Activated T-cell treated with anti-CD3 and anti-CD28 coated beads for 24 hours (primary cell): ENCODE data around the gene CLEC16A.
"Not testable (repeated sequence)": the region's sequence is repeated elsewhere in the genome, so short reads cannot be mapped to it uniquely, and the experiment has no call there.

Source experiments
- DNase-seq: peaks from one replicate; pipeline ENCODE4 v3.0.0-alpha.2; 2020; ENCODE audit warnings: low read depth

CLEC16A gene

DNA sequence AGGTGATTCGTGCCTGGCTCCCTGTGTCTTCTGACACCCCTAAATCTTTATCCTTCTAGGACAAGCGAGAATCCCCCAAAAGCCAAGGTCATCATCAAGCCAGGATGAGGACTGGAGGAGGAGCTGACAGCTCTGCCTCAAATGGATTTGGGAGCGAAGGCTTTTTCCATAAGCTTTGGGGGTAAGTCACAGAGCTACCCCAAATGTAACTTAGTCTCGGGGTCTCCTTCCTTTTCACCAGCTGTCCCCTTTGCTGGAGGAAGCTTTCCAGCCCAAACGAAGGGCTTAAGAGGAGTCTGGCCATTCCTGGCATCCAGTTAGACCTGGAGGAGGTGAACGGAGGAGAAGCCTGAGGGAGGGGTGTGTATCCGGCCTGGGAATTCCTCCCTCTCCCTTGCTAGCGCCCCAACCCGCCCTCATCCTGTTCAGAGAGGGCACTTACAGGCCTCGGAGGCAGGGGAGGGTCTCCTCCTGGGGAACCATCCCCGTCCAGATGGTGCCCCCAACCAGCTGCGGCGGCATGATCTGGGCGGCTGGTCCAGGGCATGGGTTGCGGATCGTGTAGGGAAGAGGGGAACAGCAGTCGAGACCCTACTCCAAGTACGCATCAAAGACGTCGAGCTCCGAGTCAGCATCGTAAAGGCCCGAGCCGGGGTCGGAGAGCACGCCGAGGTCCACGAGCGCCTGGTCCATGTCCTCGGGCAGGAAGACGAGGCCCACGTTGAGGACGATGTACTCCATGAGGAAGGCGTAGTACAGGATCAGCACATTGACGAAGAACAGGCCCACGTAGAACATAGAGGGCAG lies 3.0 kb upstream of the CLEC16A start:
- DNase-seq: no peak

DNA sequence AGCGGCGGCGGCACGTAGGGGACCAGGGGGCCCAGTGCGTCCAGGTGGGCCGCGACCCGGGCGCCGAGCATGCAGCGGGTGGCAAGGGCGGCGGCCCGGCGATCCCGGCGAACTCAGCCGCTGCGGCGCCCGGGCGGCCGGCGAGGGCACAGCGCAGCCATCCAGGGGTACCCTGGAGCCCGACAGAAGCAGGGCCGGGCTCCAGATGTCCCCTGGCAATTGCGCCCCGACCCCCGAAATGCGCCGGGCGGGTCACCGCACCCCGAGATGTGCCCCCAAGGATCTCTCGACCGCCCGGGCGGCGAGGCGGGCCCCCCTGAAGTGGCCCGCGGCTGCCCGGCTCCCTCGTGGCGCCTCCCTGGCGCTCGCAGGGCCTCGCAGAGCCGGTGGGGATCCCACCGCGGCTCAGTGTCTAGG lies 2.4 kb upstream of the CLEC16A start:
- DNase-seq: not testable (repeated sequence)

DNA sequence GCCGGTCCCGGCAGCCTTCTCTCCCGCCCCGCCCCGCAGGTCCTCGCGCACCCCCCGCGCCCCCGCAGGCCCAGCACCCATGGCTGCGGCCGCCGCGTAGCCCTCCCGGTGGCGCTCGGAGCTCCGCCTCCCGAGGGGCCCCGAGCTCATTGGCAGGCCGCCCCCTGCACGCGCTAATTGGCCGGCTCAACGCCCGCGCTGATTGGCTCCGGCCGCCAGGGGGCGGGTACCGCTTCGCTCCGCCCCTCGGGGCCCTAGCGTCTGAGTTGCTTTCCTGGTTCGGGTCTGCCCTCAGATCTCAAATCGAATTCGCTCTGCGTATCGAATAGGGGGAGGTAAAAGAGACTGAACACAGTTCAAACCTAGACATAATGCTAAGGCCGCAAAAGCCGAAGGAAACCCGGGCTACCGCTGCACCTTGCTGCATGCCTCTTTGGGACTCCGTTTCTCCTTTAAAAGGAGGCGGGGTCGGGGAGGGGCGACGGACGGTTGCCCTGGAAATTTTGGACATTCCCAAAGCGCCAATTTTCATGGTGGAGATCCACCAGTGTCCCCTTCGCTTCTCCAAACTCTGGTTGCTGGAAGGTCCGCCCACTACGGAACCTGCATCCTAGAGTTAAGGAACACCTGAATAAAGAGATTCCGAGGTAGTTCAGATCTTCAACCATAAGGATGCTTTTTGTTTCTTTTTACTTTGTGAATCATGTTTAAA lies 1.9 kb upstream of the CLEC16A start, which contains the start of gene DEXI:
TSS of gene DEXI (minus strand) at position 117 of the 712 bp plus-strand sequence. CDS start 463 bp downstream, outside the sequence.
- peak; percentile 94 for DNase-seq

DNA sequence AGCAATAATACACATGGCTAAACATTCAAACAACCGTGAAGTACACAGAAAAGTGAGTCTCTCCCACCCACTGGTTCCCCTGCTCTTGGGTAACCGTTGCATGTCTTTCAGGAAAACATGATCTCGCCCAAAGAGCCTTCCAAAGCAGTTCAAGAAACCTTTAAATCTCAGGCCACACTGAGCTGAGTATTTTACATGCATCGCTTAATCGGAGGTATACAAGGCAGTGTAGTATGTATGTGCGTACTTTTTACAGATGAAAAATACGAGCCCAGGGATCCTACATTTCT lies 1.4 kb upstream of the CLEC16A start:
- DNase-seq: no peak

DNA sequence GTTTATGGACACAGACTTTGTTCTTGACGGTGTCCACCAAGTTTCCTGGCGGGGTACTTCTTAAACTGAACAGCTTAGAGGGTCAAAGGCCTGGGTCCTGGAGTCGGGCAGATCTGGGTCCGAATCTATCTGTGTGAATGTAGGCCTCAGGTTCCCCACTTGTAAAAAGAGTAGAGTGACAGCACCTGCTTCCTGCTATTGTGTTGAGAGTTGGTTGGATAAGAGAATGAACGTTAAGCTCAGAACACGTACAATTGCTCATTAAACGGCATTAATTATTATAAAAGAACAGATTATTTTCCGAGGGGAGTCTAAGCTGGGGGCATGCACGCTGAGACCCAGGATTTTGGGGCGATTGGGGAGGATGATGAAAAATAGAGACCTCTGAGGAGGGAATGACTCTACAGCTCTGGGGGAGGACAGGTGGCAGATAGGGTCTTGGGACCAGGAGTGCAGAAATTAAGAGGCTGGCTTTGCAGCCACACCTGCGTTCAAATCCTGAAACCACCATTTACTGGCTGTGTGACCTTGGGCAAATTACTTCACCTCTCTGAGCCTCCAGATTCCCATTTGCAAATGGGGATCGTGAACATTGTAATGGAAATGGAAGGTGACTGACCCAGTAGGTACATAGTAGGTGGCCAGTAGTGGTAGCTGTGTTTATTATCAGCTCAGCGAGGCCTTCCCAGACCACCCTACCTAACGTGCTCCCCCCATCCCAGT lies 862 bp downstream of the CLEC16A start:
- DNase-seq: no peak

DNA sequence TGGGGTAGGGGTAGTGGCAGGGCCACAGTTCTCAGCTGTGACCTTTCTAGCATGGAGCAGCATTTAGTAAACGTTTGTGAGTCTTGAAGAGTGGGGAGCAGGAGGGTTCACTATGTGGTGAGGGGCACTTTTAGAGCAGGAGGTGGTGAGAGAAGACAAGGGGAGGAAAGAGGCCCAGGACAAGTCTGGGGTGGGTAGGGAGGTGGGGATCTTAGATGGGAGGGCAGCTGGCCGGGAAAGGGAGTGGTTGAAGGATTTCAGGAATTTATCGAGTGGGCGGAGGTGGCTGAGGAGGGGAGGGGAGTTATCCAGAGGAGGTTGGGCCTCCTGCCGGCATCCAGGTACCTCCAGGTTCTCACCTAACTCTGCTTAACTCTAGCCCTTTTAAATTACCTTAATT lies 1.9 kb downstream of the CLEC16A start:
- no peak for DNase-seq

DNA sequence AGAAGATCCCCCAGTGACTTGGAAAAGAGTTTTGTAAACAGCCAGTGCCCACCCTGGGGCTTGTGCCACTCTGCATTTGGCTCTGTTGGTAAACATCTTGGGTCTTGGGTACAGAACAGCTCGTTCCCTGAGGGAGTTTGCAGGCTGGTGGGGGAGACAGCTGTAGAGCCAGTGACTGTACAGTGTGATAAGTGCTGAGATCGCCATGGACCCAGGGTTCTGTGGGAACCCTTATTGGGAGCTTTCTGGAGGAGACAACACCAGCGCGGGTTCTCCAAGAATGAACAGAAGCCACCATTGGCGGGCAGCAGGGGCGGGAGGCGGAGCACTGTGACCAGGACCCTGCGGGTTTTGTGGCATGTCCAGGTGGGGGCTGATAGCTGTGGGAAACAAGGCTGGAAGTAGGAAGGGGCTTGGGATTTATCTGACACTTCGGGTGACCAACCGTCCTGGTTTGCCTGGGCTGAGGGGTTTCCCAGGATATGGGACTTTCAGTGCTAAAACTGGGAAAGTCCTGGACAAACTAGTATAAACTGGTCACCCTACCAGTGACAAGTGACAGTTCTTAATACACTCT lies 2.9 kb downstream of the CLEC16A start:
- DNase-seq: no peak

DNA sequence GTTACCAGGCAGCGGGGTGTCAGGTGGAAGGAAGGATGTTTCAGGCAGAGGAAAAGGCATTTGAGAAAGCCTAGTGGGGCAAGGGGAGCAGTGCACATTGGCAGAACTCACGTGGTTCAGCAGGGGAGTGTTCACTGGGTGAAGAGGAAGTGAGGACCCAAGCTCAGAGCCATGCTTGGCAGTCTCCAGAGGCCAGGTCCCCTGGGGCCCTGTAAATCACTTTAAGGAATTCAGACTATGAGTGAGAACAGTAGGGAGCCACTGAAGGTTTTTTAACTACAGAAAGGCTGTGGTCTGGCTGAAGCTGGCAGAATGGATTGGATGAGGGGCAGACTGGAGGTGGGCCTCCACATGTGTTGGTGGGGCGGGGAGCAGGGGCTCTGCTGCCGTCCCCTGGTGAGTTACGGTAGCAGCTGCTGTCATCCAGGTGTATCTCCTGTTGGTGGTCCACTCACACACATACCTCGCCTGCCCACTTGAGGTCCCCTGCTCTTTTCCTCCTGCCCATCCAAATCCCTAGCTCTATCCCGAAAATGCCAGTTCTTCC lies 5.1 kb downstream of the CLEC16A start:
- DNase-seq: no peak

DNA sequence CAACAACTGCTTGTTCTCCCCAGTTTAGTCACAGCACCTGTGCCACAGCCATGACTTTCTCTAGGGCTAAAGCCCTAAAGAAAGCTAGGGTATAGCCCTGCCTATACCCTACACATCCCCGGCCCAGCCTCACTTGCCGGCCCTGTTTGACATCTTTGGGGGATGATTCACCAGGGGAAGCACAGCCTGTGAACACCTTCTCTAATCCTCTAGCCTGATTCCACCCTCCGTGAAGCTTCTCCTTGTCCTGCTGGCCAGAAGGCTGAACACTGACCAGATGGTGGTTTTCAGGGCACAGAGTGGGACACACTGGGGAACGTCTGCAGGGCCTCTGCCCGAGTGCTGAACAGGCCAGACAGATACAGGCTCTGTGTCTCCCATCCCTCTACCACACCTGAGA lies 6.0 kb downstream of the CLEC16A start:
- no peak for DNase-seq

DNA sequence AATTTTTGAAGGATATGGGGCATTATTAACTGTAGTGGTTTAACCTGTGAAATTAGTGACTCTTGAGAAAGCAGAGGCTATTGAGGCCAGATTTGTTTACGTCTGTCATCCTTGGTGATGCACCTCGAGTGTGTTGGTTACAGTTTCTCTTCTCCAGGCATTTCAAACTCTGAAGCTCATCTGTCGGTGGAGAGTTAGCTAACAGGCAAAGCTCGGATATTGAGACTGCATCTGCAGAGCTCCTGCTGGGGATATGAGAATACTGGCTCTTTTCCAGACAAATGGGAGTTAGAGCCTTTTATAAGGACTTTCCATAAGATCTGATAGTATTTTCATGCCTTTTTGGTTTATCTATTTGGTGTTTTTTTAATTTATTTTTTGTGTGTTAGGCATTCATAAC lies 6.7 kb downstream of the CLEC16A start:
- no peak for DNase-seq

DNA sequence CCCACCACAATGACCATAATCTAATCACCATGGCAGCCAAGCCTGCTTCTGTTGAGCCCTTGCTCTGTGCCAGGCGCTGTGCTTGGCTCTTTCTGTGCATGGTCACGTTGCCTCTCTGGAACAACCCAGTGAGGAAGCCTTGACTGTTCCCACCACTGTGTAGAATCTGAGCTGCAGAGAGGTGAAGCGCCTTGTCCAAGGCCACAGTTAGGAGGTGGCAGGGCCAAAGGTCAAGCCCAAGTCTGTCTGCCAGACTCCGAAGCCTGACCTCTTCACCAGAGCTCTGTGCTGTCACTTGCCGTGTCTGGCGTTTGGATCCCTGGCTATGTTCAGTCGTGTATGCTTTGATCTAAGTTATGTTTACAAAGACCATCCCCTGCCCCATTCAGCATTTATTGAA lies 10.5 kb downstream of the CLEC16A start:
- DNase-seq: no peak

DNA sequence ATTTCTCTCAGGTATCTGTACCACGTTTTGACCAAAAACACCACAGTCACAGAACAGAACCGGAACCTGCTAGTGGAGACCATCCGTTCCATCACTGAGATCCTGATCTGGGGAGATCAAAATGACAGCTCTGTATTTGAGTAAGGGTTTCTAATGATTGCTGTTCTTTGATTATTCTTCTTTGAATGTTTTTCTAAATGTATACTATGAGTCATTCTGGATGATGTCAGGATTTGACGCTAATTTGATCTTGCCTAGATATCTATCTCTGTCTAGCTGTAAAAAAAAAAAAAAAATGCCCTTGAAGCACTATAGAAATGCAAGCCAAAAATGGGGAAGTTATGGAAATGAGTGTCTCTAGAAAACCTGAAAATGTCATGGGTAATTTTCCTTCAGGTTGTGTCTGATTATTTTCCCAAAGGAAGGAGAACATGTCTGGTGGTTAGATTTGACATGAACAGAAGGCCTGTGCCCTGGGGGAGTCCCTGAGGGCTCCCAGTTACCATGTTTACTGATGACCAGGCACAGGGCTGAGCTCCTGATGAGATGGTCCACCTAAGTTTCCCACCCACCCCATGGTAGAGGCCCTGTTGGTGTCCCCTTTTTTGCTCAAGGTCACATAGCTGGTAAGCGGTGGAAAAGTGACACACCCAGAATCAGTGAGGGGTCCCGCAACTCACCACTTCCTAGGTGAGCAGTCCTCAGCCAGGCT lies 13.6 kb downstream of the CLEC16A start:
- DNase-seq: no peak

DNA sequence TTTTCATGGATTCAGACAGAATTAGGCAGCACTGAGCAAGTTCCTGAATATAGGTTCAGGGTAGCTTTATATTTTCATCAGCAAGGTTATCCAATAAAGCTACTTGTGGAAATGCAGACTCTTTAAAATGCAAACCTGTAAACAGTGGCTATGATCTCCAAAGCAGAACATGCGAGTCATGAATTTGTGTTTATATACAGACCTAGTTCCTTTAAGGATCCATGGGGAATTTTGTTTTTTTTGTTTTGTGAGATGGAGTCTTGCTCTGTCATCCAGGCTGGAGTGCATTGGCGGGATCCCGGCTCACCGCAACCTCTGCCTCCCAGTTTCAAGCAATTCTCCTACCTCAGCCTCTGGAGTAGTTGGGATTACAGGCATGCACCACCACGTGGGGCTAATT lies 14.8 kb downstream of the CLEC16A start:
- DNase-seq: no peak

DNA sequence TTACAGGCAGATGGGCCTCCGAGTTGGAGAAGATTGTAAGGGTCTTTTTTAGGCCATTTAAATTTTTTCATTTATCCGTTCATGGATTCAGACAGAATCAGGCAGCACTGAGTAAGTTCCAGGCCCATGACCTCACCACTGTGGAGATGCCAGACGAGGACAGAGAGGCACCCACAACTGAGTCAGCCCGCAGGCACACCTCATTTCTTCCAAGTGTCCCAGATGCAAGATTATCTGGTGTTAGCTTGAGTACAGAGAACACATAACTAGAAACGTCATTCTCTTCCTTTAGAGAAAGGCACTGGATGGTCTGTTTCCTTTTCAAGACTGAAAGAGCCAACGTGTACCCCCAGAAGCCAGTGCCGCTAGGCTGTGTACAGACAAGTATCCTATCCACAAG lies 16.9 kb downstream of the CLEC16A start:
- DNase-seq: no peak

DNA sequence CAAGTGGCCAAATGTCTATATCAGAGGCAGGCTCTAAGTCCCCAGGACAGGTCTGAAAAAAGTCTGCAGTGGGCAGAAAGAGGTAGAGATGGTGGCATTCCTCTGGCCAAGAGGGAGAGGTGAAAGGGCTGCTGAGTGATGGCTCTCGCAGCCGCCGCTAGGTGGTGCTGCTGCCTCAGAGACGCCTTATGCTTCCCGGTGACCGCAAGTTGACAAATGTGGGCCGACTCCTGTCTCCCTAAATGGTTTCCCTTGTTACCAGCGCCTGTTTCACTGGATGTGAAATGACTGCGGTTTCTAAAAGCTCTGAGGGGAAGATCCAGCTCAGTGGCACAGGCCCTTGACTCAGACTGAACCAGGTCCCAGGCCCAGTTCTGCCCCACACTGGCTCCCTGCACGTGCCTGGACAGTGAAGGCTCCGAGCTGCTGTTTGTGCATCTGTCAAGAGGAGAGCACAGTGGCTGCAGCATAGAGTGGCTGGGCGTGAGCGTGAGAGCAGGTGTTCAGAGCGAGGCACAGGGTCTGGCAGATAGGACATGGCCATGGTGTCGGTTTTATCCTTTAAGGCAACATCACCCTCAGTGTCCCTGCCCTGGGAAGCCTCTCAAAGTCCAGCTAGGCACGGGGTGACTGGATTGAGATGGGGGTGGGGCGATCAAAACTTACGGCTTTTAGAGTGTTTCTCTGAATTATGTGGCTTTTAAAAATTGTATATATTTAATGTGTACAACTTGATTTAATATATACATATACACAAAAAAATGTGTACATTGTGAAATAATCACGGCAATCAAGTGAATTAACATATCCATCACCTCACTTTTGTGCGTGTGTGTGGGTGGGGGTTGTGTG lies 19.9 kb downstream of the CLEC16A start:
- DNase-seq: peak; percentile 80

DNA sequence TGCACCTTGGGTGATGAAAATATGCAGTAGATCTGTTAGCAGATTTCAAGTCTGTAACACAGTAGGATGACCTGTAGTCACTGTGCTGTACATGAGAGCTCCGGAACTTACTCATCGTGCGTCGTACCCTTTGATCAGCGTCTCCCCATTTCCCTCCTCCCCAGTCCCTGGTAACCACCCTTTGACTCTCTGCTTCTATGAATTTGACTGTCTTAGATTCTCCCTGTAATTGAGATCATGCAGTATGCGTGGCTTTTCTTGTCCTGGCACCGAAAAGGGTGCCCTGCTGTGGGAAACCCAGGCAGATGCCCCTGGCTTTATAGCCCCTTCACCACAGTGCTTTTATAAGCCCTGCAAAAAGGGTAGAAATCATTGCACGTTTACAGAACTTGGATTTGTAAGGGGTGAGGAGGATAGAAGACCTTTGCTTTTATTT lies 20.5 kb downstream of the CLEC16A start:
- DNase-seq: peak; percentile 53

DNA sequence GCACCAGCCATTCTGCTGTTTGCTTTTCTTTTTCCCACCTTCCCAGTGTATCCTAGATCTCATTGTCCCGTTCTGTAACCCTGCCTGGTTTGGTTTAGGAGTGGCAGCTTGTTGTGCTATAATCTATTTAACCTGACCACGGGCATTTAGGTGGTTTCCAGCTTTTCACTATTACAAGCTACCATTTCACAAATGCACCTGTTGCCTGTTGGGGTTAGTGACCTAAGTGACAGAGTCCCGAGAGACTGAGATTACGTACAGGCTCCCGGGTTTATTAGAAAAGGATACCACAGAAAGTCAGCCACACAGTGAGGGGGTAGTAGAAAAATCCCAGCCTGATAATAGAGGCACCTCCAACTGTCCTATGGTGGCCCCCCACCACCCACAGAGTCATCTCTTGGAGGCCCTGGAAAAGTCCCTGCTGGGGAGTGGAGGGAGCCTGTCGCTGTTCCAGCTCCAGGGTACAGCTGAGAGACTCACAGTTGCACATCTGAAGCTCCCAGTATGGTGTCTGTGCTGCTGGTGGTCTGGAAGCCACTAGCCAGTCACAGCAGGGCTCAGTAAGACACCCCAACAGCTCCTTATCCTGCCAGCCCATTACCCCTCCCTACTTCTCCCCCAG lies 21.2 kb downstream of the CLEC16A start:
- no peak for DNase-seq

DNA sequence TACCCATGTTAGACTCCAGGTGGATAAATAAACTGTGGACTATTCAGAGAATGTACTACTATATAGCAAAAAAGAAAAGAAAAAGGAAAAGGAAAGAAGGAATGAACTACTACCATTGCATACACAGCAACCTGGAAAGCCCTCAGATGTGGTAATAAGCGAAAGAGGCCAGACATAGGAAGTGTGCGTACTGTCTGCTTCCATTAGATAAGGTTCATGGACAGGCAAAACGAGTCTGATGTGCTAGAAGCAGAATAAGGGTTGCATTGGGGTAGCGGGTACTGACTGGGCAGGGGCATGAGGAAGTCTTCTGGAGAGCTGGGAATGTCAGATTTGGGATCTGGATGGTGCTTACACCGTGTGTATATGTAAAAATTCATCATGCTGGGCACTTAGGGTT lies 21.8 kb downstream of the CLEC16A start:
- no peak for DNase-seq

DNA sequence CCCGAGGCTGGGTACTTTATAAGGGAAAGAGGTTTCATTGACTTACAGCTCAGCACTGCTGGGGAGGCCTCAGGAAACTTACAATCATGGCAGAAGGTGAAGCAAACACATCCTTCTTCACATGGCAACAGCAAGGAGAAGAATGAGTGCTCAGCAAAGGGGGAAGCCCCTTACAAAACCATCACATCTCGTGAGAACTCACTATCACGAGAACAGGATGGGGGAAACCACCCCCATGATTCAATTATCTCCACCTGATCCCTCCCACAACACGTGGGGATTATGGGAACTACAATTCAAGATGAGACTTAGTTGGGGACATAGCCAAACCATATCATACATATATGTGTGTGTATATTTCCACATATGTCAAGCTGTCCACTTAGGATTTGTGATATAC lies 22.2 kb downstream of the CLEC16A start:
- DNase-seq: not testable (repeated sequence)

DNA sequence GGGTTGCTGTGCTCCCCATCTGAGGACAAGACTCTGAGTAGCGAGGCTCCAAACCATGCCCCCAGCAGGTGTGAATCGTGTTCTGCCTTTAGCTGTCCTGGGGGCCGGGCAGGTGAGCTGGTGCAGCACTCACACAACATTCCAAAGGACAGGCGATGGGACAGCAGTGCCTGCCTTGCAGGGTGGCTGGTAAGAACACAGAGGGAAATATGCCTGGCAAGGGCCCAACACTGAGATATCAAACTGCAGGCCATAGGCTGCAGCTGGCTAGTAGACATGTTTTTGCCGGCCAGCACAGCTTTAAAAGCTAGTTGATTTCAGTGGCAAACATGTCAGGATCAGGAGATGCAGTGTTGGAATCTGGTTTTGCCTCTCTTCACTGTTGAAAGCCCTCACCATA lies 23.6 kb downstream of the CLEC16A start:
- DNase-seq: no peak
